ENCODE results near the gene GOLGA6L26. TPM values are rescaled to one million over a fixed set of nuclear protein-coding genes. Genes with fewer than 3 reads are reported as not detected.
"Not testable (repeated sequence)": the region's sequence is repeated elsewhere in the genome, so short reads cannot be mapped to it uniquely, and the experiment has no call there.

GOLGA6L26 gene
- not detected in 2 replicates for total RNA-seq (2012; rRNA removed)
- polyA plus RNA-seq (2012; rRNA removed) = not detected in 2 replicates
- polyA plus RNA-seq (2012; cell fraction: cytosol; rRNA removed) = not detected in 2 replicates
- not detected in 2 replicates for polyA plus RNA-seq (2012; cell fraction: nucleus; rRNA removed; ENCODE audit: low replicate concordance)
- not detected for Bru-seq, nascent RNA
- not detected for BruChase-seq, experiment 1, labeled RNA remaining after a 6-hour chase
- BruChase-seq, experiment 2, labeled RNA remaining after a 2-hour chase = not detected
- long read RNA-seq = 0 reads

DNA sequence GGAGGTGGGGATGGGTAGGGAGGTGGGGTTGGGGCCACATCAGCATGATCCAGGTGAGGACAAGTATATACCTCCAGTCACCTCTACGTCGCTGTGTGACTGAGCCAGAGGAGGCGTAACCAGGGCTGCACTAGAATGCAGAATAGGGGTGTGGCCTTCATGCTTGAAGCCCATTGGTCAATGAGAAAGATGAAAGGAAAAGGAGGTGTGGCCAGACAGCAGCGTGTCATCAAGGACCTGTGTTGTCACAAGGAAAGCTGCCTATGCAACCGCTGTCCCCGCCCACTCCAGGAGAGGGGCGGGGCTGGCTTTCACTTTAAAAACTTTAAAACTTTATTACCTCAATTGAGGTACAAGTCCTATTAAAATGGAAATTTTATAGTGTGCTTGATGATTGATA, at the start of gene GOLGA6L26:
Gene GOLGA6L26, minus strand, starts transcription at position 101 of the 400 bp plus-strand sequence. Its CDS starts 61 bp downstream, at position 40.
- H3K27ac ChIP-seq (ENCODE audit: insufficient read depth, low read length); H4K5ac ChIP-seq (ENCODE audit: low read depth, low read length); ATAC-seq (ENCODE audit: low read depth); H2BK120ac ChIP-seq (ENCODE audit: low read depth, low read length); H3K9ac ChIP-seq (ENCODE audit: low read depth, low read length); BruUV-seq (replicated peaks); H2BK15ac ChIP-seq (ENCODE audit: low read depth, low read length); H2AK5ac ChIP-seq (ENCODE audit: low read depth, low read length); DNase-seq; H3K4me2 ChIP-seq (ENCODE audit: low read depth, low read length); H3K14ac ChIP-seq (replicated peaks; ENCODE audit: low read depth, low read length); H3K9me1 ChIP-seq (ENCODE audit: insufficient read depth, low read length); H3K36me3 ChIP-seq (ENCODE audit: control insufficient read depth, insufficient read depth, low read length); H3K27me3 ChIP-seq (ENCODE audit: control insufficient read depth, insufficient read depth, low read length); H3K9me3 ChIP-seq (ENCODE audit: control insufficient read depth, insufficient read depth, low read length); POLR2A ChIA-PET (ENCODE audit: unreplicated experiment); H3K79me1 ChIP-seq (ENCODE audit: low read depth in 1 of 2, low read length in 2 of 2); H2BK5ac ChIP-seq (ENCODE audit: low read depth, low read length, poor library complexity, severe bottlenecking); H2BK20ac ChIP-seq (ENCODE audit: low read depth, low read length); H2AK9ac ChIP-seq (replicated peaks; ENCODE audit: low read depth, low read length, poor library complexity); H3K4ac ChIP-seq (ENCODE audit: low read depth, low read length); CTCF ChIA-PET; H4K20me1 ChIP-seq (ENCODE audit: insufficient read depth, low read length); H3K18ac ChIP-seq (ENCODE audit: low read depth, low read length); H3K56ac ChIP-seq (ENCODE audit: extremely low read depth, insufficient read depth, low read length); dilution Hi-C loops (cut with HindIII; ENCODE audit: low sequenced_read_pairs, unreplicated experiment); H3K23ac ChIP-seq (ENCODE audit: low read depth, low read length); H4K91ac ChIP-seq (ENCODE audit: insufficient read depth, low read depth, low read length); H4K8ac ChIP-seq (ENCODE audit: low read depth in 2 of 2, low read length in 2 of 2); H3K4me1 ChIP-seq (ENCODE audit: control insufficient read depth, insufficient read depth, low read length); intact Hi-C loops (cut with micrococcal nuclease); H2AFZ ChIP-seq (replicated peaks; ENCODE audit: low read length, poor library complexity); in situ Hi-C loops (cut with MboI; ENCODE audit: low sequenced_read_pairs); H3K4me3 ChIP-seq (ENCODE audit: insufficient read depth, low read depth, low read length): not testable (repeated sequence)
- WGBS, 2 experiments (ENCODE audit: extremely low coverage in 2 of 2, insufficient read length in 1 of 2) = no CpG with 5 or more reads among the region's 7 CpGs

DNA sequence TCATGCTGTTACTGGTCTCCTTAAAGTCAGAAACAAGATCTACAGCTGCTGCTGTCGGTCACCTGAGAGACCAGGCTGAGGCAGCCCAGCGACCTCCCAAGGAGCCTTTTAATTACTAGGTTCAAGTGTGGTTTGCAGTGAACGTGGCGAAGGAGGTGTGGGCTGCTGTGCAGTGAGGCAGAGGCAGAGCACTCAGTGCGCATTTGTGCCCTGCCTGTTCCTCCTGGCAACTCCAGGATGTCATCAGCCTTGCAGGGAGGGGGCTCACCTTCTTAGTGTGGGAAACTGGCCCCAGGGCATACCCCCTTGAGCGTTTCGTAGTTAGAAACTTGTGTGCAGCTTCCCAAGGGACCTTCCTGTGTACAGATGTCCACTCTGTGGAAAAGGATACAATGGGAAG, 47.2 kb upstream of the GOLGA6L26 start:
- WGBS, 2 experiments (ENCODE audit: extremely low coverage in 2 of 2, insufficient read length in 1 of 2) = no CpG with 5 or more reads among the region's 7 CpGs

More for the DNA sequence above, 47.2 kb upstream of the GOLGA6L26 start:
- H4K8ac ChIP-seq (ENCODE audit: low read depth in 2 of 2, low read length in 2 of 2); H4K5ac ChIP-seq (ENCODE audit: low read depth, low read length); H2BK15ac ChIP-seq (ENCODE audit: low read depth, low read length); H3K4me2 ChIP-seq (ENCODE audit: low read depth, low read length); H2AFZ ChIP-seq (replicated peaks; ENCODE audit: low read length, poor library complexity); H2BK120ac ChIP-seq (ENCODE audit: low read depth, low read length); H2BK5ac ChIP-seq (ENCODE audit: low read depth, low read length, poor library complexity, severe bottlenecking); H2AK5ac ChIP-seq (ENCODE audit: low read depth, low read length); H3K9ac ChIP-seq (ENCODE audit: low read depth, low read length); H3K27me3 ChIP-seq (ENCODE audit: control insufficient read depth, insufficient read depth, low read length); H3K23ac ChIP-seq (ENCODE audit: low read depth, low read length); H3K14ac ChIP-seq (replicated peaks; ENCODE audit: low read depth, low read length); H3K4me3 ChIP-seq (ENCODE audit: insufficient read depth, low read depth, low read length); intact Hi-C loops (cut with micrococcal nuclease); H3K4me1 ChIP-seq (ENCODE audit: control insufficient read depth, insufficient read depth, low read length); H3K18ac ChIP-seq (ENCODE audit: low read depth, low read length); in situ Hi-C loops (cut with MboI; ENCODE audit: low sequenced_read_pairs); POLR2A ChIA-PET (ENCODE audit: unreplicated experiment); H3K56ac ChIP-seq (ENCODE audit: extremely low read depth, insufficient read depth, low read length); H3K9me3 ChIP-seq (ENCODE audit: control insufficient read depth, insufficient read depth, low read length); ATAC-seq (ENCODE audit: low read depth); BruUV-seq (replicated peaks); dilution Hi-C loops (cut with HindIII; ENCODE audit: low sequenced_read_pairs, unreplicated experiment); H3K36me3 ChIP-seq (ENCODE audit: control insufficient read depth, insufficient read depth, low read length); H4K91ac ChIP-seq (ENCODE audit: insufficient read depth, low read depth, low read length); H3K27ac ChIP-seq (ENCODE audit: insufficient read depth, low read length); H3K9me1 ChIP-seq (ENCODE audit: insufficient read depth, low read length); H3K79me1 ChIP-seq (ENCODE audit: low read depth in 1 of 2, low read length in 2 of 2); H4K20me1 ChIP-seq (ENCODE audit: insufficient read depth, low read length); H2BK20ac ChIP-seq (ENCODE audit: low read depth, low read length); DNase-seq; CTCF ChIA-PET; H3K4ac ChIP-seq (ENCODE audit: low read depth, low read length); H2AK9ac ChIP-seq (replicated peaks; ENCODE audit: low read depth, low read length, poor library complexity): not testable (repeated sequence)

Data from IMR-90 (cell line).